GM21786 (cell line): ENCODE results near the gene NLGN1.

Experiments used
- ATAC-seq: cut with Tn5 transposase; IDR thresholded peaks from one replicate; pipeline ENCODE4 v1.9.1; 2021; ENCODE audit not compliant: unreplicated experiment

Gene NLGN1

DNA sequence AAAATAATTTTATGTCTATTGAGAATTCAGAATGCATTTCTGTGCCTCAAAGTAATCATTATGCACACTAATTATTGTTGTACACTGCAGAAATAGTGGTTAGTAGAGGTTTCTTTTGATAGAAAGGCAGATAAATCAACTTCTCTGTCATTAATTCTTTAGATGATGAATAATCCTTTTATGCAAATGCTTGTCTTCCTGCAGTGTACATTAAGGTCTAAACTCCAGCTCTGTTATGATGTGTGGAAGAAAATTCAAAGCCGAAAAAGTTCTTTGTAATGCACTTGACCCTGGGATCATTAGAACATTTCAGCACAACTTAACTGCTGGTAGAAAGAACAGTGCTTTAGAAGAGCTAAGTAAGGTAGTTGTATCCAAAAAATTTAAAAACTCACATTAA lies 353.0 kb downstream of the NLGN1 start:
- no peak for ATAC-seq

DNA sequence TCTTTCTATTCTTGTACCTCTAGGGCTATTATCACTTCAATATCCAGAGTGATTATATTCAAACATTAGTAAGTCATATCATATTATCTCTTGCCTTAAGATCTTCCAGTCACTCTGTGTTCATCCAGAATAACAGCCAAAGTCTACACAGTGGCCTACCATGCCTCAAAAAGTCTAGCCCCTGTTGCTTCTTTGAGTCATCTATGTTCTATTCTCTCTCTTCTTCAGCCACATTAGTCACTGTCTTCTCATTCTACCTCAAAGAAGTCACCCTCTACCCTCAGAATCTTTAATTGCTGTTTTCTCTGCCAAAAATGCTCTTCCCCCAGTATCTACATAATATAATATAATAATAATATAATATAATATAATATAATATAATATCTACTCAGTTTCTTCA lies 356.0 kb downstream of the NLGN1 start:
- no peak for ATAC-seq

- no peak for ATAC-seq
These were observed 357.6 kb downstream of the NLGN1 start for GRCh38 chr3:173755161-173755560.

GRCh38 chr3:173761161-173761560 lies 363.6 kb downstream of the NLGN1 start:
- no peak for ATAC-seq

- ATAC-seq: no peak
These were observed 365.0 kb downstream of the NLGN1 start for GRCh38 chr3:173762501-173762900.

GRCh38 chr3:173770011-173770410 lies 372.5 kb downstream of the NLGN1 start:
- ATAC-seq: no peak

DNA sequence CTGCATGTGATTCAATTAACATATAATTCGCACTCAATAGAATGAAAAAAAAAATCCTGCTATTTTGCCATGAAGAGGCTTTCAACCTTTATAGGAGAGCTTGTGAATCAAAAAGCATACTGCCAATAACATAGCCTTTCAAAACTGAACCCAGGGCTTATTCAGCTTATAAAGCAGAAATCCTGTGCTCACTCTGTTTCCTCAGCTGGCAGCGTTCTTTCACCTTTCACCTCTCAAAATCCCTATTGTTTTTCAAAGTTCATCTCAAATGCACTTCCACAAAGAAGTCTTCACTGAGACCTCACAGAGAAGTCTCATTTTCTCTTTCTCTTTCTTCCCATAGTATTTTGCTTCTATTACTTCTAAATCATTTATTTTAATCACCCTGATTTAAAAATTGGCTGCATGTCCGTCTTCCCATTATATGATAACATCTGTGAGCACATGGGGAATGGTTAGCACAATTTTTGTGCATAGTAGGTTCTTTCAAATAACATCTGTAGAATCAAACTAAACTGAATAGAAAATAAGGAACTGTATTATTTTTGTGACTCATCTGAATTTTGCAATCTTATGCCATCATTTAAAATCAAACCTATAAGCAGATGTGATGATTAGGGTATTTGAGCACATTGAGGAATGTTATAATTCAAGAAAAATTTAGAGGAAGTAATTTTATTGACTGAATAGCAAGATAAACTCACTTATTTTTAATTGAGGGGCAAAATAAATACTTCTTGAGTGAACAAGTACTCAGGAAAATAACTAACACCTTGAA lies 373.4 kb downstream of the NLGN1 start:
- ATAC-seq: no peak

DNA sequence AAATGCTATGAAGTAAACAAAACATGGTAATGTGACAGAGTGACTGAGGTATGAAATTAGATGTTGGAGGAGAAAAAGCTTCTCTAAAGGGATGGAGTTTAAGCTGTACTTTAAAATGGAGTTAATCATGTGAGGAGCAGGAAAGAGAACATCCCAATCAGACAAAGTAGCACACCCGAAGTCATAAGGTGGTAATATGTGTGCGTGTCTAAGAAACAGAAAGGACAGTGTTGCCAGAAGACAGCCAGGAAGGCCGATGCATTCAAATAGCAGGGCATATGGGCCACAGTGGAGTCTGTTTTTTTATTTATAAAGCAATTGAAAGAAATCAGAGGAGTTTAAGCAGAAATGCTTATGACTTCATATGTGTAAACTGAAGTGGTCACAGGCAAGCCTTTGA lies 376.3 kb downstream of the NLGN1 start:
- no peak for ATAC-seq

- no peak for ATAC-seq
These were observed 376.8 kb downstream of the NLGN1 start for GRCh38 chr3:173774294-173774693.

GRCh38 chr3:173778251-173778650 lies 380.7 kb downstream of the NLGN1 start:
- ATAC-seq: no peak

DNA sequence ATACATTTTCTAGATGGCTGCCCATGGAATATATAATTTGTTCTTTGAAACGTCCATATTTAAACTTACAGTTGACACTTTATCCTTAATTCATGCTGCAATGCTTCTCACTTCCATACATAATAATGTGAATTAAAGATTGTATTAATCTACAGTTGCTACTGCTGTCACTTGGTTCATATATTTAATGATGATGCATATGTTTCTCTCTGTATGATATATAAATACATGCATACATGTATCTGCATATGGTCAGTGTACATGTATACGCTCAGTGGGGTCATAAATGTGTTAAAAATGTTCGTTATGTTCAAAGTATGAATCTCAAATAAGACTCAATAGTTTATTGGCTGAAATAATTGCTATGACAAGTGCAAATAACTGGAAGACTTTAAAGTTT lies 382.5 kb downstream of the NLGN1 start:
- no peak for ATAC-seq

DNA sequence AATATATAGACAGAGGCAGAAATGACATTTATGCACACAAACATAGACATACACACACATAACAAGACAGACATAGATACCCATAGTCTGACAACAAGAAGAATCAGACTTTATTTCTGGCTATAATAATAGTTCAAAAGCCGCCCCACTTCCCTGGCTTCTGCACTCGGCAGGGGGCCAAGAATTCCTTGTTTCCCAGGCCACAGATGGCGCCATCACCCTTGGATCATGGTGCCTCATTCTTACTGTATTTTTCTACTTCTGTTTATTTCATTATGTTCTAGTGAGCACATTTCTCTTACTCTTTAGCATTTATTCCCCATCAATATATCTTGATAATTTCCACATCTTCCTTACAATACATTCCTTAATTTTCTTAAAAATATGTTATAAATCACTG lies 387.5 kb downstream of the NLGN1 start:
- ATAC-seq: no peak

DNA sequence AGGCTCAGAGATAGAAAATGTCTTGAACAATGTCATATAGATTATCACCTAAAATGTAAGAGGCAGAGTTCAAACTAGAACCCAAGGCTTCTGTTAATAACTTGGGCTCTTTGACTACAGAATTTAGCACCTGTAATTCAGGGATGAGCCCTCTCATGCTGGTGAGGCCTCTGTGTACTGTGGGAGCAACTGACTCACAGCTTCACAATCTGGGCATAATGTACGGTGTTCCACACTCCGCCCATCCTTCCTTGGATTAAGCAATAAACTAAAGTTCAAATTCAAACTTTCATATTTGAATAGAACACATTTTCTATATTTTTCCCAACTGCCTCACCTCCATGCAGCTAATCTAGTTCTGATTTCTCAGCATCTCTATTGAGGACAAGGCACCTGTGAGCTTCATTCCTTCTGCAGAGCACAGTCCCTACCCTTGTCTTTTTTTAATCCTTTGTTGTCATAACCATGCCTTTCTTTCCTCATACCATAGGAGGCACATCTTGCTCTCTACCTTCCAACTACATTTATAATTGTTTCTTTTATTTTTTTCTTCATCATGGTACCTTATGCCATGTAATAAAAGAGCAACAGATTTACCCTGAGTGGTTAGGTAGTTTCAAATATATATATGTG lies 392.1 kb downstream of the NLGN1 start:
- ATAC-seq: no peak

DNA sequence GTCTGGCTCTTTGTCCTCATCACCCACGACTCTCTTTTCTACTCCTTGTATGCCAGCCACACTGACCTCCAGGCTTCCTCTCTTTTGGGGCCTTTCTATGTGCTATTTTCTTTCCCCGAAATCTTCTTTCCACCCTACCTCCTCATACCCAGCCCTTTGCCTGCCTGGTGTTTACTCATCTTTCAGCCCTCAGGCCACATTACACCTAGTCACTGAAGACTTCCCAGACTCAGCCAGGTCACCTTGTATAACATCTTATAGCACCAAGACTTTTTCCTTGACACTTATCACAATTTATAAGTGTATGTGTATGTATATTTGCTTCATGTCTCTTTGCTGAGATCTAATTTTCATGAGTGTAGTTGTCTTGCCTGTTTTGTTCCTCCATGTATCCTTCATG lies 396.4 kb downstream of the NLGN1 start:
- ATAC-seq: no peak

- ATAC-seq: no peak
These were observed 398.9 kb downstream of the NLGN1 start for GRCh38 chr3:173796405-173796804.

- ATAC-seq: no peak
These were observed 399.3 kb downstream of the NLGN1 start for GRCh38 chr3:173796890-173797289.

DNA sequence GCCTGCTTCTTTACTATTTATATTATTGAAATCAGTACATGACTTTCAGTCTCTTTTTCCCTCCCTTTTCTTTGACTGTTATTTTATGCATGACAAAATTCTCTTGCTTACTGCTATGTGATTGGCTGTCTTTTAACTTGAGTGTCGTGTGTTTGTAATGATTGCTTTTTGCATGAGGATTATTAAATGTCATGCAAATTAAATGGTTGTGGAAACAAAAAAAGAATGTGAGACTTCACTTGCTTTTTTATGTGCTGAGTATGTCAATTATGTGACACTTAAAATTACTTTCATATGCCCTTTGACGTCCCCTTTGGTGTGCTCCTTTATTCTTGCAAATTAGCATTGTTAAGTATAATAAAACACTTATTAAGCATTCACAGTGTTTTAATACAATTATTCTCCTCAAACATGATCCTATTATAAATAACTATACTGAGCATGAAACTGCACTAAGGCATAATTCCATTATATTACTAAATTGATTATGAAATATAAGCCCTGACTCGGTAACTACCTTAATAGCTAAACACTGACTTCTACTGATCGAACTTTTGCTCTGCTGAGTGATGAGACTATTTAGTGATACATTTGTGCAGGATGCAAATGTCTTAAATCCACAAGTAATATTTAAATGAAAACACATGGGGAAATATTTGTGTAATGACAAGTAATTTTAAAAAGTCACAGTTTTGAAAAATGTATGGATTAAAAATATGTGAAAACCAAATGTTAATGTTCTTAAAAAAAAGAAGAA lies 401.7 kb downstream of the NLGN1 start:
- ATAC-seq: no peak

GRCh38 chr3:173800154-173800553 lies 402.6 kb downstream of the NLGN1 start:
- ATAC-seq: no peak

DNA sequence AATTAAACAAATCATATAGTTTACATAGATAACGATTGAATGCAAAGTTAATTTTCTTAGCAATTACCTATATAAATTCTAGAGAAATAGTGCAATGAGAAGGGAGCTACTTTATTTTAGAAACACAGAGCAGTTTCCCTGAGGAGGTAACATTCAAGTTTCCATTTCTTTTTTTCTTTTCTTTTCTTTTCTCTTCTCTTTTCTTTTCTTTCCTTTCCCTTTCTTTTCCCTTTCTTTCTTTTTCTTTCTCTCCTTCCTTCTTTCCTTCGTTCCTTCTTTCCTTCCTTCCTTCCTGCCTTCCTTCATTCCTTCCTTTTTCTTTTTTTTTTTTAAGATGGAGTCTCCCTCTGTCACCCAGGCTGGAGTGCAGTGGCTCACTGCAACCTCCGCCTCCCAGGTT lies 417.3 kb downstream of the NLGN1 start:
- no peak for ATAC-seq

- no peak for ATAC-seq
These were observed 421.8 kb downstream of the NLGN1 start for GRCh38 chr3:173819368-173819767.

DNA sequence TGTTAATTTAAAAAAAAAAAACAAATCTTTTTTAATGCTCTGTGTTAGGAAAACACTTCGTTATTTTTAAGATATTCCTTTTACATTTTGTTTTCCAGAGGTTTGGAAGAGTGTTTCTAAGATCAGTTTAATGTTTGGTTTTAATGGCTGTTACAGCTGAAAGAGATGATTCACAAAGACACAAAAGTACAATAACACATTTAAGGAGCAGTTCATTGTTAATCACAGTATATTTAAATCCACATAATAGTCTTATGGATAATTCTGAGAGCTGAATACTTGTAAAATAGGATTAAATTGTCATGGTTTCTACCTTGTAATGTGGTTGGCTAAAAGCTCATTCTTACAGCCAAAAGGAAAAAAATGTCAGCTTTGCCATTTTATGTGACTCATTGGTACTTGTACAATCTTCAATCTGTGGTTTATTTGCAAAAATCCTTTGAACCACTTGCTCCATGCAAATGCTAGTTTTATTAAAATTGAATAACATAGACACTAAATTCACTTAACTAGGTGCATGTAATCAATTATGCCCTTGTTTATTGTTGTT lies 426.4 kb downstream of the NLGN1 start:
- no peak for ATAC-seq

- no peak for ATAC-seq
These were observed 428.2 kb downstream of the NLGN1 start for GRCh38 chr3:173825730-173826129.
